ENCODE measurements around the gene GPR171. TPM values are rescaled to one million over a fixed set of nuclear protein-coding genes. Genes with fewer than 3 reads are reported as not detected.

GPR171 gene
- total and polyA plus RNA-seq, 2 donors (not counting 1 experiment from before 2014, with no cell fraction given), result 0.75 to 1.1 TPM

DNA sequence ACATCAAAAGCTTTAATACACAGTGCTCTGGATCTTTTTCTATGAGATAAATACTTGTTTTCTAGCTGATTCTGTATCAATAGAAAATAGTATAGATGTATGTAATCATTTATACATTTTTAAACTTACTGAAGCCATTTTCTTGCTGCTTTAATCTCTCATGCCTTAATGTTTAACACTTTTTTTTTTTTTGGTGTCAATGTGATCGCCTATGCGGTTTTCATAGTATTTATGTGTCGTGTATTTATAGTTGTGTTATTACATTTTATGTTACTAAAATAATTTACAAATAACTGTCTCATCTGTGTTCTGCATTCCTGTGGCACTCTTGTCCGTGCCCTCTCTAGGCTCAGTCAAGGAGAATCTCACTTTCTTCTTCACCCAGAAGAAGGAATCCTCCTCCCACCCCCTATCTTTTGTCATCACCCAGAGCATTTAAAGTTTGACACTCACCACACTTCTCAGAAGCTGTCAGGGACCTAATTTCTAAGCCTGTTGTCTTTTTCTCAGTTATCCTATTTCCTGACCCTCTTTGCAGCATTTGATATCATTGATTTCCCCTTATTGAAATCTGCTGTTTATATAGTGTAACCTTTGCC is 21.4 kb upstream of the GPR171 start:
- H3K4me1 ChIP-seq (ENCODE audit: control insufficient read depth in 2 of 2, insufficient read depth in 2 of 2, low read length in 2 of 2), result peaks cover 17 to 21% of the 10 kb centered on the region in 2 donors
- ChIA-PET POLR2A (no interaction called here), CTCF (interaction anchor here (0.7 to 12.2 kb wide), 8 partner anchors 13 to 70 kb away, joined by 3 to 460 read pairs (median 6); partner anchors contain the start of gene P2RY14)
- no peak overlapping the region for H3K4me3 ChIP-seq (ENCODE audit: control extremely low read depth in 1 of 5, extremely low read depth in 1 of 5, insufficient read depth in 1 of 5, low read depth in 2 of 5, low read length in 4 of 5)
- H3K4me2 ChIP-seq (replicated peaks; ENCODE audit: low read depth, low read length, poor library complexity, severe bottlenecking), result no peak overlapping the region
- H2AFZ ChIP-seq (ENCODE audit: insufficient read depth, low read depth, low read length, poor library complexity, severe bottlenecking), result no peak overlapping the region
- intact Hi-C loops (cut with micrococcal nuclease), result no loop called here
- no peak overlapping the region for H3K9ac ChIP-seq (ENCODE audit: low read length)
- H3K27ac ChIP-seq (ENCODE audit: low read length in 2 of 2), result no peak overlapping the region
- H3K27ac Mint-ChIP-seq, result no peak overlapping the region
- H3K4me1 Mint-ChIP-seq, result peaks cover 19% of the 10 kb centered on the region
- no peaks in the 10 kb centered on the region for H4K20me1 ChIP-seq (ENCODE audit: control insufficient read depth, insufficient read depth, low read length, poor library complexity, severe bottlenecking)
- TF ChIP-seq, protein P1, sequence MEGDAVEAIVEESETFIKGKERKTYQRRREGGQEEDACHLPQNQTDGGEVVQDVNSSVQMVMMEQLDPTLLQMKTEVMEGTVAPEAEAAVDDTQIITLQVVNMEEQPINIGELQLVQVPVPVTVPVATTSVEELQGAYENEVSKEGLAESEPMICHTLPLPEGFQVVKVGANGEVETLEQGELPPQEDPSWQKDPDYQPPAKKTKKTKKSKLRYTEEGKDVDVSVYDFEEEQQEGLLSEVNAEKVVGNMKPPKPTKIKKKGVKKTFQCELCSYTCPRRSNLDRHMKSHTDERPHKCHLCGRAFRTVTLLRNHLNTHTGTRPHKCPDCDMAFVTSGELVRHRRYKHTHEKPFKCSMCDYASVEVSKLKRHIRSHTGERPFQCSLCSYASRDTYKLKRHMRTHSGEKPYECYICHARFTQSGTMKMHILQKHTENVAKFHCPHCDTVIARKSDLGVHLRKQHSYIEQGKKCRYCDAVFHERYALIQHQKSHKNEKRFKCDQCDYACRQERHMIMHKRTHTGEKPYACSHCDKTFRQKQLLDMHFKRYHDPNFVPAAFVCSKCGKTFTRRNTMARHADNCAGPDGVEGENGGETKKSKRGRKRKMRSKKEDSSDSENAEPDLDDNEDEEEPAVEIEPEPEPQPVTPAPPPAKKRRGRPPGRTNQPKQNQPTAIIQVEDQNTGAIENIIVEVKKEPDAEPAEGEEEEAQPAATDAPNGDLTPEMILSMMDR (IDR thresholded peaks at IDR 0.05), result no peak
- no peak for TF ChIP-seq EZH2 (IDR thresholded peaks at IDR 0.05; ENCODE audit: borderline replicate concordance, insufficient read depth, low read depth, low read length, poor library complexity, severe bottlenecking)
- DNase-seq (no peak), ATAC-seq (ENCODE audit: low read depth) (no peak)
- peaks cover 4% of the 10 kb centered on the region for H3K79me2 ChIP-seq (ENCODE audit: control insufficient read depth, insufficient read depth, low read length)
- H3K4me3 Mint-ChIP-seq, result no peak overlapping the region
- 100% methylated on average over 1 of the region's 4 CpGs for WGBS (ENCODE audit: insufficient coverage)
- H3K27me3 Mint-ChIP-seq, result no peaks in the 10 kb centered on the region
- H3K9me3 Mint-ChIP-seq (ENCODE audit: insufficient read depth), result peaks cover 3% of the 10 kb centered on the region
- H3K27me3 ChIP-seq (replicated peaks in 1 of 4; ENCODE audit: control extremely low read depth in 1 of 4, control insufficient read depth in 3 of 4, insufficient read depth in 4 of 4, low read length in 3 of 4), result no peaks in the 10 kb centered on the region
- peaks cover 0 to 8% (median 0%) of the 10 kb centered on the region in 3 donors for H3K9me3 ChIP-seq (ENCODE audit: control extremely low read depth in 1 of 3, control insufficient read depth in 2 of 3, insufficient read depth in 1 of 3, low read length in 2 of 3)
- peaks cover 0 to 5% of the 10 kb centered on the region in 2 experiments for H3K36me3 ChIP-seq (replicated peaks in 1 of 2; ENCODE audit: control extremely low read depth in 1 of 2, control insufficient read depth in 1 of 2, extremely low read depth in 1 of 2, insufficient read depth in 2 of 2, low read length in 1 of 2)

DNA sequence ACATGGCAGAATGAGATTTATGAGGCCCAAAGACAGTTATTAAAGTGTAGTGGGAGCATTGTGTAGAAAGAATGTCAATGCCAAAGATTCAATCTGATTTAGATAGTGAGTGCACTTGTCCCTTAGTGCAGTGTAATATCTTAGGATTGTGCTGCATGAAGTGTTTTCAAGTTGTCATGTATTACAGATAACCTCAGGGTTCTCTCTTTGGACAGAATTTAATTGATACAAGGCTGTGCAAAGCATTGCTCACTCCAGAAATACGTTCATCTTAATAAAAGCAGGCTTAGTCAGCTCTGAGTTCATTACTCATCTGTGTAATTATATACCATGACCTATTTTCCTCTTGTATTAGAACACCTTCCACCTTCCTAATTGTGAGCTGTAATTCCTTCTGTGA is 16.0 kb upstream of the GPR171 start:
- DNase-seq (no peak), ATAC-seq (ENCODE audit: low read depth) (no peak)
- Histone ChIP-seq H3K27ac (ENCODE audit: low read length in 2 of 2) (no peak overlapping the region), H3K4me1 (ENCODE audit: control insufficient read depth in 2 of 2, insufficient read depth in 2 of 2, low read length in 2 of 2) (no peaks in the 10 kb centered on the region), H3K36me3 (replicated peaks in 1 of 2; ENCODE audit: control extremely low read depth in 1 of 2, control insufficient read depth in 1 of 2, extremely low read depth in 1 of 2, insufficient read depth in 2 of 2, low read length in 1 of 2) (no peaks in the 10 kb centered on the region), H3K9me3 (ENCODE audit: control extremely low read depth in 1 of 3, control insufficient read depth in 2 of 3, insufficient read depth in 1 of 3, low read length in 2 of 3) (peaks cover 0 to 8% (median 0%) of the 10 kb centered on the region in 3 donors), H3K4me2 (replicated peaks; ENCODE audit: low read depth, low read length, poor library complexity, severe bottlenecking) (no peak overlapping the region), H3K79me2 (ENCODE audit: control insufficient read depth, insufficient read depth, low read length) (no peaks in the 10 kb centered on the region), H3K4me3 (ENCODE audit: control extremely low read depth in 1 of 5, extremely low read depth in 1 of 5, insufficient read depth in 1 of 5, low read depth in 2 of 5, low read length in 4 of 5) (no peak overlapping the region), H3K27me3 (replicated peaks in 1 of 4; ENCODE audit: control extremely low read depth in 1 of 4, control insufficient read depth in 3 of 4, insufficient read depth in 4 of 4, low read length in 3 of 4) (no peaks in the 10 kb centered on the region), H3K9ac (ENCODE audit: low read length) (no peak overlapping the region), H4K20me1 (ENCODE audit: control insufficient read depth, insufficient read depth, low read length, poor library complexity, severe bottlenecking) (no peaks in the 10 kb centered on the region), H2AFZ (ENCODE audit: insufficient read depth, low read depth, low read length, poor library complexity, severe bottlenecking) (no peak overlapping the region)
- H3K9me3 Mint-ChIP-seq (ENCODE audit: insufficient read depth), result peaks cover 3% of the 10 kb centered on the region
- WGBS (ENCODE audit: insufficient coverage), result 100% methylated on average over 1 of the region's 1 CpG
- H3K27ac Mint-ChIP-seq, result no peak overlapping the region
- no peaks in the 10 kb centered on the region for H3K4me1 Mint-ChIP-seq
- intact Hi-C loops (cut with micrococcal nuclease), result no loop called here
- no peak overlapping the region for H3K4me3 Mint-ChIP-seq
- POLR2A ChIA-PET, result no interaction called here
- TF ChIP-seq EZH2 (IDR thresholded peaks at IDR 0.05; ENCODE audit: borderline replicate concordance, insufficient read depth, low read depth, low read length, poor library complexity, severe bottlenecking), result no peak
- TF ChIP-seq, protein P1 (IDR thresholded peaks at IDR 0.05), result no peak
- CTCF ChIA-PET, result interaction anchor here (0.7 to 1.5 kb wide), 3 partner anchors 51 to 66 kb away, joined by 3 to 5 read pairs (median 3); no protein-coding TSS in a partner anchor
- no peaks in the 10 kb centered on the region for H3K27me3 Mint-ChIP-seq
